Chondrocyte (in vitro differentiated cells): Measurements from ENCODE around the gene RALGAPA1. TPM values are rescaled to one million over a fixed set of nuclear protein-coding genes. Genes with fewer than 3 reads are reported as not detected.
"Not testable (repeated sequence)": the region's sequence is repeated elsewhere in the genome, so short reads cannot be mapped to it uniquely, and the experiment has no call there.

Experiments used
- DNase-seq: peaks from one replicate; pipeline ENCODE4 v3.0.0; 2021; ENCODE audit warnings: mixed read lengths, low spot score
- H3K27ac Mint-ChIP-seq: one replicate; pipeline ENCODE4 v1.8.0; 2021; ENCODE audit warnings: mild to moderate bottlenecking, moderate library complexity, mixed read lengths; ENCODE audit not compliant: unreplicated experiment
- H3K27me3 Mint-ChIP-seq: 2 replicates; pipeline ENCODE4 v1.8.0; 2021; ENCODE audit warnings: low read depth, mixed read lengths
- H3K36me3 Mint-ChIP-seq: 2 replicates; pipeline ENCODE4 v1.8.0; 2021; ENCODE audit warnings: low read depth, mixed read lengths
- H3K4me1 Mint-ChIP-seq: 2 replicates; pipeline ENCODE4 v1.8.0; 2021; ENCODE audit warnings: low read depth, mild to moderate bottlenecking, mixed read lengths
- H3K4me3 Mint-ChIP-seq: one replicate; pipeline ENCODE4 v1.8.0; 2021; ENCODE audit warnings: mild to moderate bottlenecking, moderate library complexity, mixed read lengths; ENCODE audit not compliant: unreplicated experiment
- H3K9me3 Mint-ChIP-seq: 2 replicates; pipeline ENCODE4 v1.8.0; 2021; ENCODE audit warnings: low read depth, mixed read lengths
- CTCF ChIP-seq: fragments of 200-600 bp; sonication (generic); IDR thresholded peaks from 2 replicates; pipeline ENCODE4 v1.5.0; 2021; ENCODE audit warnings: antibody characterized with exemption, mild to moderate bottlenecking, moderate library complexity
- total RNA-seq: library from RNA; stranded (reverse); gene quantifications from 3 replicates; pipeline ENCODE4 v1.2.1, GENCODE V29; 2021

RALGAPA1 gene
- total RNA-seq, 1 donor from 2014 or later, result 33.2 TPM

- Mint-ChIP-seq H3K4me1 (peaks cover 7% of the 10 kb centered on the region), H3K4me3 (no peak overlapping the region), H3K27me3 (no peaks in the 10 kb centered on the region), H3K27ac (no peak overlapping the region), H3K36me3 (peaks cover 29% of the 10 kb centered on the region), H3K9me3 (peaks cover 14% of the 10 kb centered on the region)
- no peak for TF ChIP-seq CTCF
- DNase-seq, result no peak
These were observed 44.1 kb upstream of the RALGAPA1 start for GRCh38 chr14:35853225-35853624.

GRCh38 chr14:35851823-35852222 lies 42.7 kb upstream of the RALGAPA1 start:
- Mint-ChIP-seq H3K4me3 (no peak overlapping the region), H3K4me1 (peaks cover 7% of the 10 kb centered on the region), H3K27ac (no peak overlapping the region), H3K27me3 (no peaks in the 10 kb centered on the region), H3K36me3 (peaks cover 29% of the 10 kb centered on the region), H3K9me3 (peaks cover 14% of the 10 kb centered on the region)
- TF ChIP-seq CTCF, result no peak
- no peak for DNase-seq

- Mint-ChIP-seq H3K4me3 (no peak overlapping the region), H3K27me3 (no peaks in the 10 kb centered on the region), H3K36me3 (peaks cover 30% of the 10 kb centered on the region), H3K4me1 (no peaks in the 10 kb centered on the region), H3K9me3 (peaks cover 14% of the 10 kb centered on the region), H3K27ac (no peak overlapping the region)
- no peak for TF ChIP-seq CTCF
- DNase-seq, result no peak
These were observed 40.0 kb upstream of the RALGAPA1 start for GRCh38 chr14:35849122-35849521.

GRCh38 chr14:35847636-35848035 lies 38.5 kb upstream of the RALGAPA1 start:
- DNase-seq, result no peak
- Mint-ChIP-seq H3K27me3 (no peaks in the 10 kb centered on the region), H3K27ac (no peak overlapping the region), H3K9me3 (peaks cover 17% of the 10 kb centered on the region), H3K4me1 (no peaks in the 10 kb centered on the region), H3K36me3 (peaks cover 37% of the 10 kb centered on the region), H3K4me3 (no peak overlapping the region)
- TF ChIP-seq CTCF, result no peak

- H3K36me3 Mint-ChIP-seq, result peaks cover 48% of the 10 kb centered on the region
- no peaks in the 10 kb centered on the region for H3K4me1 Mint-ChIP-seq
- no peaks in the 10 kb centered on the region for H3K27me3 Mint-ChIP-seq
- no peak overlapping the region for H3K27ac Mint-ChIP-seq
- no peak for DNase-seq
- H3K9me3 Mint-ChIP-seq, result peaks cover 29% of the 10 kb centered on the region
- no peak overlapping the region for H3K4me3 Mint-ChIP-seq
- no peak for TF ChIP-seq CTCF
These were observed 35.4 kb upstream of the RALGAPA1 start for GRCh38 chr14:35844494-35844893.

GRCh38 chr14:35842245-35842644 lies 33.1 kb upstream of the RALGAPA1 start:
- not testable (repeated sequence) for H3K4me1 Mint-ChIP-seq

GRCh38 chr14:35841704-35842103 lies 32.6 kb upstream of the RALGAPA1 start:
- not testable (repeated sequence) for H3K4me1 Mint-ChIP-seq, H3K27ac Mint-ChIP-seq, H3K27me3 Mint-ChIP-seq, DNase-seq, H3K4me3 Mint-ChIP-seq
- peaks cover 62% of the 10 kb centered on the region for H3K36me3 Mint-ChIP-seq
- H3K9me3 Mint-ChIP-seq, result peaks cover 41% of the 10 kb centered on the region

More at GRCh38 chr14:35842245-35842644, 33.1 kb upstream of the RALGAPA1 start:
- H3K4me3 Mint-ChIP-seq, DNase-seq, H3K27me3 Mint-ChIP-seq, H3K27ac Mint-ChIP-seq: not testable (repeated sequence)
- Mint-ChIP-seq H3K36me3 (peaks cover 59% of the 10 kb centered on the region), H3K9me3 (peaks cover 41% of the 10 kb centered on the region)
